Smooth muscle cell (in vitro differentiated cells): ENCODE measurements around the gene XYLB. TPM values are rescaled to one million over a fixed set of nuclear protein-coding genes. Genes with fewer than 3 reads are reported as not detected.

ENCODE experiments used
- DNase-seq: peaks from one replicate; lab custom pipeline; 2025; ENCODE audit not compliant: unreplicated experiment; lab: John Stamatoyannopoulos, UW
- H2AFZ ChIP-seq: fragments of 200-600 bp; sonication (generic); 2 replicates; pipeline ENCODE4 v1.6.0; 2016; ENCODE audit warnings: antibody characterized with exemption, low read depth, mild to moderate bottlenecking
- H3F3A ChIP-seq: fragments of 200-600 bp; sonication (generic); 2 replicates; pipeline ENCODE4 v1.6.0; 2017; ENCODE audit warnings: antibody characterized with exemption, low read depth
- H3K27ac ChIP-seq: fragments of 200-600 bp; sonication (generic); 2 replicates; pipeline ENCODE4 v1.5.1; 2016; ENCODE audit warnings: low read depth, mild to moderate bottlenecking
- H3K27me3 ChIP-seq: fragments of 200-600 bp; sonication (generic); 2 replicates; pipeline ENCODE4 v1.6.1; 2016; ENCODE audit warnings: low read depth, mild to moderate bottlenecking
- H3K36me3 ChIP-seq: fragments of 200-600 bp; sonication (generic); 2 replicates; pipeline ENCODE4 v1.5.1; 2016; ENCODE audit warnings: low read depth
- H3K4me1 ChIP-seq: fragments of 200-600 bp; sonication (generic); 2 replicates; pipeline ENCODE4 v1.5.1; 2016; ENCODE audit warnings: low read depth
- H3K4me2 ChIP-seq: fragments of 200-600 bp; sonication (generic); 2 replicates; pipeline ENCODE4 v1.6.0; 2016; ENCODE audit warnings: mild to moderate bottlenecking
- H3K4me3 ChIP-seq: fragments of 200-600 bp; sonication (generic); 2 replicates; pipeline ENCODE4 v1.5.1; 2016; ENCODE audit warnings: mild to moderate bottlenecking
- H3K79me2 ChIP-seq: fragments of 200-600 bp; sonication (generic); 2 replicates; pipeline ENCODE4 v1.6.0; 2016; ENCODE audit warnings: low read depth, mild to moderate bottlenecking
- H3K9ac ChIP-seq: fragments of 200-600 bp; sonication (generic); 2 replicates; pipeline ENCODE4 v1.6.0; 2016; ENCODE audit warnings: low read depth
- H3K9me3 ChIP-seq: fragments of 200-600 bp; sonication (generic); replicated peaks from 2 replicates; pipeline ENCODE4 v1.5.1; 2016; ENCODE audit warnings: low read depth
- H4K20me1 ChIP-seq: fragments of 200-600 bp; sonication (generic); 2 replicates; pipeline ENCODE4 v1.6.0; 2016; ENCODE audit warnings: low read depth
- WGBS: methylation state at CpG from one replicate; pipeline ENCODE4 v1.1.7; 2016; ENCODE audit warnings: low lambda C conversion rate; 5-methylcytosine and 5-hydroxymethylcytosine counted together
- polyA plus RNA-seq: library from polyadenylated mRNA; unstranded; fragments of >200 nt; fragmentation: Nextera tagmentation; extraction: Ambion mirVana; gene quantifications from 2 replicates; pipeline ENCODE4 v1.2.1, GENCODE V29; 2016
- total RNA-seq: library from RNA; depleted of rRNA; stranded (reverse); fragments of >200 nt; gene quantifications from 2 replicates; pipeline ENCODE4 v1.2.3, GENCODE V29; 2014
- TF ChIP-seq, protein P1 (sequence below): fragments of 200-600 bp; sonication (generic); IDR thresholded peaks from 2 replicates; pipeline ENCODE4 v1.5.1; 2017; ENCODE audit warnings: borderline replicate concordance, mild to moderate bottlenecking, antibody characterized with exemption; ENCODE audit not compliant: insufficient read depth, poor library complexity, severe bottlenecking

Gene XYLB
- total and polyA plus RNA-seq, 2 experiments from 2014 or later, result 0.40 to 1.5 TPM

DNA sequence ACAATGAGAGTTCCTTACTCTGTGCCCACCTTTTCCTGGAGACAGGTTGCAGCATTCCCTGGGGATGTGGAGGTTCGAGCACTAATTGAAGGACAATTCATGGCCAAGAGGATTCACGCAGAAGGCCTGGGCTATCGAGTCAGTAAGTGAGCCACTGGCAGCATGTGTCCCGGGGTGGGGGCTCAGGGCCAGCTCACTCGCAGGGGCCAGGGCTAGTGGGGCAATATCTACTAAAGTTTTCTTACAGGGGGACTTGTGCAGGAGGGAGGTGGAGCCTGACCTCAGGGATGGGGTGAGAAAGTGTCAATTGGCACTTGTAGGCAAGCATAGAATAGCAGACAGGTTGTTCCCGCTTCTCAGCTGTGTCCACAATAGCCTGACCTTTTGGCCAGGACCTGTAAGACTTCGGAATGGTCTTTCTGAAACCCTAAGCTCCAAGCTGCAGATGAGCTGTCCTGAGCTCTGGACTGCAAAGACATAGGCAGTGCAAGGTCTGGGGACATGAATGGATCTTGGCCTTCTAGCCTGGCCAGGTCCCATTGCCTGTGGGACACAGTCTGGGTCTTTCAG is 32.7 kb downstream of the XYLB start:
- no peak for DNase-seq
- Histone ChIP-seq H3K9ac (no peak overlapping the region), H4K20me1 (no peaks in the 10 kb centered on the region), H2AFZ (no peak overlapping the region), H3K27me3 (no peaks in the 10 kb centered on the region), H3K27ac (no peak overlapping the region), H3K9me3 (no peaks in the 10 kb centered on the region), H3K79me2 (no peaks in the 10 kb centered on the region), H3K4me1 (no peaks in the 10 kb centered on the region), H3K4me2 (no peak overlapping the region), H3K4me3 (no peak overlapping the region), H3K36me3 (no peaks in the 10 kb centered on the region), H3F3A (no peaks in the 10 kb centered on the region)
- WGBS, result 79% methylated on average over 7 of the region's 7 CpGs
- TF ChIP-seq, protein P1, sequence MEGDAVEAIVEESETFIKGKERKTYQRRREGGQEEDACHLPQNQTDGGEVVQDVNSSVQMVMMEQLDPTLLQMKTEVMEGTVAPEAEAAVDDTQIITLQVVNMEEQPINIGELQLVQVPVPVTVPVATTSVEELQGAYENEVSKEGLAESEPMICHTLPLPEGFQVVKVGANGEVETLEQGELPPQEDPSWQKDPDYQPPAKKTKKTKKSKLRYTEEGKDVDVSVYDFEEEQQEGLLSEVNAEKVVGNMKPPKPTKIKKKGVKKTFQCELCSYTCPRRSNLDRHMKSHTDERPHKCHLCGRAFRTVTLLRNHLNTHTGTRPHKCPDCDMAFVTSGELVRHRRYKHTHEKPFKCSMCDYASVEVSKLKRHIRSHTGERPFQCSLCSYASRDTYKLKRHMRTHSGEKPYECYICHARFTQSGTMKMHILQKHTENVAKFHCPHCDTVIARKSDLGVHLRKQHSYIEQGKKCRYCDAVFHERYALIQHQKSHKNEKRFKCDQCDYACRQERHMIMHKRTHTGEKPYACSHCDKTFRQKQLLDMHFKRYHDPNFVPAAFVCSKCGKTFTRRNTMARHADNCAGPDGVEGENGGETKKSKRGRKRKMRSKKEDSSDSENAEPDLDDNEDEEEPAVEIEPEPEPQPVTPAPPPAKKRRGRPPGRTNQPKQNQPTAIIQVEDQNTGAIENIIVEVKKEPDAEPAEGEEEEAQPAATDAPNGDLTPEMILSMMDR, result no peak

DNA sequence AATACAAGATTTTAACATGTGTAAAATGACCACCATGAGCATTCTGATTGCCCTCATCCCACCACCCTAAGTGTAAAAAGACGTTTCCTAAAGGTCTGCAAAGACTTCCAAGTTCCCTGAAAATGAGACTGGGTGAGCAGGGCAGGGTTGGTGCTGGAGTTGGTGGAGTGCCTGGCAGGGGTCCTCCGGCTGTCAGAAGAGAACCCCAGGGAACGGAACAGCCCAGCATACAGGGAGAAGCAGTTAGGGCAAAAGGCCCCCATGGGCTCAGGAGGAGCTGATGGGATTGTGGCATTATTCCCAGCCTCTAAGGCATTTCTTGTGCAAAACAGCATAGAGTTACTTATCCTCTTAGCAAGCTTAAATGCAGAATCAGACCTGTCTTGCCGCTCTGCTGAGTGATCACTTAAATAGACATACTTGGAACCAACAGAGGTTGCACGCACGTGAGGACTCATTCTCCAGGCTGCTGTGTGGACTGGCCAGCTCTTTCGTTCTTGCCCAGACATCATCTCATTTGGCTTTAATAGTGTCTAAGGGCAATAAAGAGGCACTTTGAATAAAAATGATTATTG is 36.0 kb downstream of the XYLB start:
- Histone ChIP-seq H3K9ac (no peak overlapping the region), H3K36me3 (no peaks in the 10 kb centered on the region), H3K27me3 (no peaks in the 10 kb centered on the region), H3K79me2 (no peaks in the 10 kb centered on the region), H2AFZ (no peak overlapping the region), H3F3A (no peaks in the 10 kb centered on the region), H3K9me3 (no peaks in the 10 kb centered on the region), H3K4me2 (no peak overlapping the region), H3K4me3 (no peak overlapping the region), H4K20me1 (no peaks in the 10 kb centered on the region), H3K27ac (no peak overlapping the region), H3K4me1 (no peaks in the 10 kb centered on the region)
- 97% methylated on average over 7 of the region's 7 CpGs for WGBS
- no peak for DNase-seq
- TF ChIP-seq, protein P1, result no peak

DNA sequence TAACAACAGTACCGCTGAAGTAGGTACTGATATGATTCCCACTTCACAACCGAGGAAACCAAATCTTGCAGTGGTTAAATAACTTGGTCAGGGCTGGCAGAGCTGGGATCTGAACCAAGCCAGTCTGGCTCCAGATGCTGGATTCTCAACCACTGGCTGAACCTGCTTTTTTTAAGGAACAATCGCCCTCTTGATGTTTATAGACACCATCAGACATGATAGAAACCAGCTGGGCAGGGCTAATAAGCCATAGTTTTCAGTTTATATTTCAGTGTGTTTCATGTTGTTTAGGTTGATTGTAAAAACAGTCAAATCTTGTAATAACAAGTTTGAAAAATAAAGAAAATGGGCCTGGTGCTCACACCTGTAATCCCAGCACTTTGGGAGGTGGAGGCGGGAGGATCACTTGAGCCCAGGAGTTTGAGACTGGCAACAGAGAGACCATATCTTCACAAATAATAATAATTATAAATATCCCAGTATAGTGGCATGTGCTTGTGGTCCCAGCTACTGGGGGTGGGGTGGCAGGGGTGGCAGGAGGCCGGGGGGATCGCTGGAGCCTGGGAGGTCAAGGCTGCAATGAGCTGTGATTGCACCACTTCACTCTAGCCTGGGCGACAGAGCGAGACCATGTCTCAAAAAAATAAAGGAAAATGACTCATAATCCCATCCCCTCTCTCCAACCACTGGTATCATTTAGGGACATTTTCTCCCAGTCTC is 36.7 kb downstream of the XYLB start:
- Histone ChIP-seq H3K79me2 (no peaks in the 10 kb centered on the region), H3K4me1 (no peaks in the 10 kb centered on the region), H2AFZ (no peak overlapping the region), H3K36me3 (no peaks in the 10 kb centered on the region), H3K9me3 (no peaks in the 10 kb centered on the region), H3F3A (no peaks in the 10 kb centered on the region), H4K20me1 (no peaks in the 10 kb centered on the region), H3K4me3 (no peak overlapping the region), H3K4me2 (no peak overlapping the region), H3K27me3 (no peaks in the 10 kb centered on the region), H3K9ac (no peak overlapping the region), H3K27ac (no peak overlapping the region)
- no peak for DNase-seq
- WGBS, result 96% methylated on average over 8 of the region's 8 CpGs
- TF ChIP-seq, protein P1, result no peak
